ENCODE results near the gene TCP11. TPM values are rescaled to one million over a fixed set of nuclear protein-coding genes. Genes with fewer than 3 reads are reported as not detected.
A peak's percentile ranks its signal among the peaks of the same experiment; 100 is the strongest.
"Not testable (repeated sequence)": the region's sequence is repeated elsewhere in the genome, so short reads cannot be mapped to it uniquely, and the experiment has no call there.

The TCP11 gene
- total and polyA plus RNA-seq, 2 of the 13 experiments (the other 11 are each of a cell fraction or from before 2014, with no cell fraction given), result 0.04 TPM; not detected in 1

DNA sequence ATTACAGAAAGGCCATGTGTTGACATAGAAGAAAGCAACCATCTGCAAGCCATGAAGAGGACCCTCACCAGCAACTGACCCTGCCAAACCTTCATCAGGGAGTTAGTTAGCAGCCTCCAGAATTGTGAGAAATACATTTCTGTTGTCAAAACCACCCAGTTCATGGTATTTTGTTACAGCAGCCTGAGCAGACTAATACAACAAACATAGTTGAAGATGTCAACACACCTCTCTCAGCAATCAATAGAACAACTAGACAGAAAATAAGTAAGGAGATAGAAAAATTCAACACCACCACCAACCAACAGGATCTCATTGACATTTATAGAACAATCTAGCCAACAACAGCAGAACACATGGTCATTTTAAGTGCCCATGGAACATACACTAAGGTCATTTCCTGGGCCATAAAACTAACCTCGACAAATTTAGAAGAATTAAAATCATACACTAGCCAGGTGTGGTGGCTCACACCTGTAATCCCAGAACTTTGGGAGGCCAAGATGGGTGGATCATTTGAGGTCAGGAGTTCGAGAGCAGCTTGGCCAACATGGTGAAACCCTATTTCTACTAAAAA, 32.7 kb downstream of the TCP11 start:
- Histone ChIP-seq H4K20me1 (ENCODE audit: insufficient read depth, low read length) (no peaks in the 10 kb centered on the region), H2AFZ (ENCODE audit: low read length) (no peak overlapping the region), H3K4me1 (ENCODE audit: insufficient read depth, low read length) (peaks cover 12% of the 10 kb centered on the region; the same call in 1 of the 2 replicates), H3K4me3 (replicated peaks in 1 of 3; ENCODE audit: insufficient read depth in 1 of 3, low read depth in 2 of 3, low read length in 3 of 3) (no peak overlapping the region), H3K27ac (ENCODE audit: extremely low read length, insufficient read depth, low read length) (no peak overlapping the region), H3K36me3 (replicated peaks in 1 of 2; ENCODE audit: control insufficient read depth in 1 of 2, insufficient read depth in 2 of 2, low read length in 2 of 2) (no peaks in the 10 kb centered on the region), H3K9me3 (ENCODE audit: low read length) (no peaks in the 10 kb centered on the region), H3K27me3 (ENCODE audit: control insufficient read depth in 1 of 2, insufficient read depth in 2 of 2, low read length in 2 of 2) (peaks cover 1 to 4% of the 10 kb centered on the region in 2 experiments; a peak in 1 of 5 replicates), H3K79me2 (ENCODE audit: insufficient read depth, low read length) (no peaks in the 10 kb centered on the region), H3K9ac (ENCODE audit: insufficient read depth, low read depth, low read length) (no peak overlapping the region), H3K4me2 (ENCODE audit: low read depth, low read length) (no peak overlapping the region)
- no peak for DNase-seq (ENCODE audit: low spot score)
- ChIA-PET CTCF (ENCODE audit: low intra/inter-chr PET ratio, low total read pairs) (no interaction called here), POLR2A (no interaction called here)
- BruUV-seq (replicated peaks), result no TSS peak
- intact Hi-C loops (cut with micrococcal nuclease; ENCODE audit: unreplicated experiment) (no loop called here), in situ Hi-C loops (cut with HindIII; ENCODE audit: extremely low pct_ligation_motif_present, low pct_unique_long_range_greater_than_20kb) (no loop called here)
- TF ChIP-seq ZNF12 (CRISPR knock-in tag; IDR thresholded peaks at IDR 0.05) (peak; percentile 97), ZNF775 (CRISPR knock-in tag; IDR thresholded peaks at IDR 0.05; ENCODE audit: borderline replicate concordance) (no peak)
- ATAC-seq, result no peak
- peak; percentile 48 for FAIRE-seq
- WGBS (ENCODE audit: low lambda C conversion rate), result 44% methylated on average over 2 of the region's 2 CpGs

DNA sequence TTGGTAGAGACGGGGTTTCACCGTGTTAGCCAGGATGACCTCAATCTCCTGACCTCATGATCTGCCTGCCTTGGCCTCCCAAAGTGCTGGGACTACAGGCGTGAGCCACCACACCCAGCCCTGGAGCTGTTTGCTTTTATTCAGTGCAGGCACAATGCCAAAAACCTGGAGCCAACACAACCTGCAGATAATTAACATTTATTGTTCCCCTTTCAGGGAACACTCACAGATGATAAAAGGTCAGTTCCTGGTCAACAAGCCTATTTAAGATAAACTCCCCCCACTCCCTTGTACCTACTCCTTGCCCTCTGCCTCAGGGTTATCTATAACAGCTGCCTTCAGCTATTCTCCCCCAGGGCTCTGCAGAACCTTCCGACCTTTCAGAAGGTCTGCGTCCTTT, 33.4 kb downstream of the TCP11 start:
- H3K4me2 ChIP-seq (ENCODE audit: low read depth, low read length); H3K36me3 ChIP-seq (replicated peaks in 1 of 2; ENCODE audit: control insufficient read depth in 1 of 2, insufficient read depth in 2 of 2, low read length in 2 of 2); ATAC-seq; H3K9me3 ChIP-seq (ENCODE audit: low read length); H3K27me3 ChIP-seq (ENCODE audit: control insufficient read depth in 1 of 2, insufficient read depth in 2 of 2, low read length in 2 of 2); H3K27ac ChIP-seq (ENCODE audit: extremely low read length, insufficient read depth, low read length); in situ Hi-C loops (cut with HindIII; ENCODE audit: extremely low pct_ligation_motif_present, low pct_unique_long_range_greater_than_20kb); H2AFZ ChIP-seq (ENCODE audit: low read length); CTCF ChIA-PET (ENCODE audit: low intra/inter-chr PET ratio, low total read pairs); DNase-seq (ENCODE audit: low spot score); intact Hi-C loops (cut with micrococcal nuclease; ENCODE audit: unreplicated experiment); H3K79me2 ChIP-seq (ENCODE audit: insufficient read depth, low read length); H3K4me3 ChIP-seq (replicated peaks in 1 of 3; ENCODE audit: insufficient read depth in 1 of 3, low read depth in 2 of 3, low read length in 3 of 3); FAIRE-seq; H3K9ac ChIP-seq (ENCODE audit: insufficient read depth, low read depth, low read length); H4K20me1 ChIP-seq (ENCODE audit: insufficient read depth, low read length); POLR2A ChIA-PET; BruUV-seq (replicated peaks): not testable (repeated sequence)
- TF ChIP-seq ZNF460 (CRISPR knock-in tag; IDR thresholded peaks at IDR 0.05; ENCODE audit: borderline replicate concordance), result peak; percentile 49; the same call in 1 of the 2 replicates
- 20% methylated on average over 5 of the region's 5 CpGs for WGBS (ENCODE audit: low lambda C conversion rate)
- peaks cover 12% of the 10 kb centered on the region; the same call in 1 of the 2 replicates for H3K4me1 ChIP-seq (ENCODE audit: insufficient read depth, low read length)

DNA sequence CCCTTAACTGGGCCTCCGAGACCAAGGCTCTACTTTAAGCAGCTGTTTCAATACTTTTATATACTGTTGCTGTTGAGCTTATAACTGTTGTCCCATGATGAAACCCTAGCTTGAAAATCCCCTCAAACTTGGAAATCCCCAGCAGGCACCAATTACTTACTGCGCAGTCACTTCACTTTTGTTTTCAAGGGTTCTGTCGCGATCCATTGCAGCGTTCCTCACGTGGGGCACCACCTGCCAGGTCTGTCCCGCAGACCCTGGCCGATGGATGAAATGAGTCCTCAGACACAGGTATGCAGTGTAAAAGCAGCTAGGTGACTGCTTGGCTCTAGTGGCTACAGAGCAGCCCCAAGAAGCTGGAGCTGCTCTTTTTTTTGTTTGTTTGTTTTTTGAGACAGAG, 33.9 kb downstream of the TCP11 start:
- ATAC-seq; BruUV-seq (replicated peaks); H3K4me2 ChIP-seq (ENCODE audit: low read depth, low read length); H3K36me3 ChIP-seq (replicated peaks in 1 of 2; ENCODE audit: control insufficient read depth in 1 of 2, insufficient read depth in 2 of 2, low read length in 2 of 2); POLR2A ChIA-PET; CTCF ChIA-PET (ENCODE audit: low intra/inter-chr PET ratio, low total read pairs); H3K4me3 ChIP-seq (replicated peaks in 1 of 3; ENCODE audit: insufficient read depth in 1 of 3, low read depth in 2 of 3, low read length in 3 of 3); H2AFZ ChIP-seq (ENCODE audit: low read length); FAIRE-seq; H3K9ac ChIP-seq (ENCODE audit: insufficient read depth, low read depth, low read length); DNase-seq (ENCODE audit: low spot score); H3K27ac ChIP-seq (ENCODE audit: extremely low read length, insufficient read depth, low read length); H3K79me2 ChIP-seq (ENCODE audit: insufficient read depth, low read length); H4K20me1 ChIP-seq (ENCODE audit: insufficient read depth, low read length); intact Hi-C loops (cut with micrococcal nuclease; ENCODE audit: unreplicated experiment); H3K9me3 ChIP-seq (ENCODE audit: low read length); in situ Hi-C loops (cut with HindIII; ENCODE audit: extremely low pct_ligation_motif_present, low pct_unique_long_range_greater_than_20kb); H3K27me3 ChIP-seq (ENCODE audit: control insufficient read depth in 1 of 2, insufficient read depth in 2 of 2, low read length in 2 of 2): not testable (repeated sequence)
- WGBS (ENCODE audit: low lambda C conversion rate), result 53% methylated on average over 8 of the region's 8 CpGs
- peaks cover 12% of the 10 kb centered on the region; the same call in 1 of the 2 replicates for H3K4me1 ChIP-seq (ENCODE audit: insufficient read depth, low read length)

DNA sequence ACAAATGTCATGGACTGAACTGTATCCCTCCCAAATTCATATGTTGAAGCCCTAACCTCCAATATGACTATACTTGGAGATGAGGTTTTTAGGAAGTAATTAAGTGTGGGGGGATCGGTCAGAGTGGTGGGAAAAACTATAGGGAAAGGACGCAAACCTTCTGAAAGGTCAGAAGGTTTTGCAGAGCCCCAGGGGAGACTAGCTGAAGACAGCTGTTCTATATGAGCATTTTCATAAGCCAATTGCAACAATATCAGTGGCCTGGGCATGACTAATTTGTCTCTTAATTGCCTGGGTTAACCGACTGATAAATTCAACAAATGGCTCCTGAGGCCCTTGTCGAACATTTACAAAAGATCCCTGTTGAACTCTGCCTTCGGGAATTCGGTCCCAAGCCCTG, 35.1 kb downstream of the TCP11 start:
- intact Hi-C loops (cut with micrococcal nuclease; ENCODE audit: unreplicated experiment), result not testable (repeated sequence)

More for the DNA sequence above, 35.1 kb downstream of the TCP11 start:
- H2AFZ ChIP-seq (ENCODE audit: low read length); H3K27ac ChIP-seq (ENCODE audit: extremely low read length, insufficient read depth, low read length); H3K9ac ChIP-seq (ENCODE audit: insufficient read depth, low read depth, low read length); H3K9me3 ChIP-seq (ENCODE audit: low read length); H3K4me3 ChIP-seq (replicated peaks in 1 of 3; ENCODE audit: insufficient read depth in 1 of 3, low read depth in 2 of 3, low read length in 3 of 3); CTCF ChIA-PET (ENCODE audit: low intra/inter-chr PET ratio, low total read pairs); POLR2A ChIA-PET; ATAC-seq; BruUV-seq (replicated peaks); H3K4me2 ChIP-seq (ENCODE audit: low read depth, low read length); in situ Hi-C loops (cut with HindIII; ENCODE audit: extremely low pct_ligation_motif_present, low pct_unique_long_range_greater_than_20kb); DNase-seq (ENCODE audit: low spot score); H3K36me3 ChIP-seq (replicated peaks in 1 of 2; ENCODE audit: control insufficient read depth in 1 of 2, insufficient read depth in 2 of 2, low read length in 2 of 2); FAIRE-seq; H3K79me2 ChIP-seq (ENCODE audit: insufficient read depth, low read length); H3K27me3 ChIP-seq (ENCODE audit: control insufficient read depth in 1 of 2, insufficient read depth in 2 of 2, low read length in 2 of 2); H4K20me1 ChIP-seq (ENCODE audit: insufficient read depth, low read length): not testable (repeated sequence)
- peaks cover 12% of the 10 kb centered on the region; the same call in 1 of the 2 replicates for H3K4me1 ChIP-seq (ENCODE audit: insufficient read depth, low read length)
- 53% methylated on average over 6 of the region's 6 CpGs for WGBS (ENCODE audit: low lambda C conversion rate)

All from HepG2 (cell line).